Glutamatergic neuron (in vitro differentiated cells): Measurements from ENCODE around the gene MGAT4B. TPM values are rescaled to one million over a fixed set of nuclear protein-coding genes. Genes with fewer than 3 reads are reported as not detected.

Experiments used
- DNase-seq: peaks from one replicate; pipeline ENCODE4 v3.0.0; 2022
- H3K27ac Mint-ChIP-seq: one replicate; pipeline ENCODE4 v1.8.0; 2020; ENCODE audit warnings: mild to moderate bottlenecking, mixed read lengths, inconsistent platforms; ENCODE audit not compliant: unreplicated experiment
- H3K27me3 Mint-ChIP-seq: one replicate; pipeline ENCODE4 v1.8.0; 2020; ENCODE audit warnings: mild to moderate bottlenecking, moderate library complexity, mixed read lengths, inconsistent platforms; ENCODE audit not compliant: unreplicated experiment
- H3K36me3 Mint-ChIP-seq: one replicate; pipeline ENCODE4 v1.8.0; 2020; ENCODE audit warnings: mild to moderate bottlenecking, mixed read lengths, inconsistent platforms; ENCODE audit not compliant: unreplicated experiment
- H3K4me1 Mint-ChIP-seq: one replicate; pipeline ENCODE4 v1.8.0; 2020; ENCODE audit warnings: mild to moderate bottlenecking, low read depth, mixed read lengths, inconsistent platforms; ENCODE audit not compliant: unreplicated experiment
- H3K4me3 Mint-ChIP-seq: one replicate; pipeline ENCODE4 v1.8.0; 2020; ENCODE audit warnings: mild to moderate bottlenecking, mixed read lengths, inconsistent platforms; ENCODE audit not compliant: unreplicated experiment
- H3K9me3 Mint-ChIP-seq: one replicate; pipeline ENCODE4 v1.8.0; 2020; ENCODE audit warnings: mild to moderate bottlenecking, moderate library complexity, mixed read lengths, inconsistent platforms; ENCODE audit not compliant: unreplicated experiment
- total RNA-seq: library from RNA; stranded (reverse); fragmentation: NEBNext Ultra II Directional; extraction: Animal tissue kit (Norgen Biotek cat#: 25700); gene quantifications from one replicate; pipeline ENCODE4 v1.2.1, GENCODE V29; 2021; ENCODE audit not compliant: unreplicated experiment
- TF ChIP-seq, protein P1 (sequence below): fragments of 200-600 bp; sonication (generic); IDR thresholded peaks from one replicate; pipeline ENCODE4 v1.5.0; 2021; ENCODE audit not compliant: partially characterized antibody, unreplicated experiment

MGAT4B gene
- total RNA-seq, 1 donor from 2014 or later, result 140 TPM

- H3K27me3 Mint-ChIP-seq, result peaks cover 7% of the 10 kb centered on the region
- H3K4me1 Mint-ChIP-seq, result peaks cover 6% of the 10 kb centered on the region
- H3K36me3 Mint-ChIP-seq, result peaks cover 4% of the 10 kb centered on the region
- no peak overlapping the region for H3K4me3 Mint-ChIP-seq
- TF ChIP-seq, protein P1, sequence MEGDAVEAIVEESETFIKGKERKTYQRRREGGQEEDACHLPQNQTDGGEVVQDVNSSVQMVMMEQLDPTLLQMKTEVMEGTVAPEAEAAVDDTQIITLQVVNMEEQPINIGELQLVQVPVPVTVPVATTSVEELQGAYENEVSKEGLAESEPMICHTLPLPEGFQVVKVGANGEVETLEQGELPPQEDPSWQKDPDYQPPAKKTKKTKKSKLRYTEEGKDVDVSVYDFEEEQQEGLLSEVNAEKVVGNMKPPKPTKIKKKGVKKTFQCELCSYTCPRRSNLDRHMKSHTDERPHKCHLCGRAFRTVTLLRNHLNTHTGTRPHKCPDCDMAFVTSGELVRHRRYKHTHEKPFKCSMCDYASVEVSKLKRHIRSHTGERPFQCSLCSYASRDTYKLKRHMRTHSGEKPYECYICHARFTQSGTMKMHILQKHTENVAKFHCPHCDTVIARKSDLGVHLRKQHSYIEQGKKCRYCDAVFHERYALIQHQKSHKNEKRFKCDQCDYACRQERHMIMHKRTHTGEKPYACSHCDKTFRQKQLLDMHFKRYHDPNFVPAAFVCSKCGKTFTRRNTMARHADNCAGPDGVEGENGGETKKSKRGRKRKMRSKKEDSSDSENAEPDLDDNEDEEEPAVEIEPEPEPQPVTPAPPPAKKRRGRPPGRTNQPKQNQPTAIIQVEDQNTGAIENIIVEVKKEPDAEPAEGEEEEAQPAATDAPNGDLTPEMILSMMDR, result no peak
- peaks cover 6% of the 10 kb centered on the region for H3K9me3 Mint-ChIP-seq
- no peak overlapping the region for H3K27ac Mint-ChIP-seq
- no peak for DNase-seq
Measured at GRCh38 chr5:179816401-179816795, 9.7 kb upstream of the MGAT4B start.

DNA sequence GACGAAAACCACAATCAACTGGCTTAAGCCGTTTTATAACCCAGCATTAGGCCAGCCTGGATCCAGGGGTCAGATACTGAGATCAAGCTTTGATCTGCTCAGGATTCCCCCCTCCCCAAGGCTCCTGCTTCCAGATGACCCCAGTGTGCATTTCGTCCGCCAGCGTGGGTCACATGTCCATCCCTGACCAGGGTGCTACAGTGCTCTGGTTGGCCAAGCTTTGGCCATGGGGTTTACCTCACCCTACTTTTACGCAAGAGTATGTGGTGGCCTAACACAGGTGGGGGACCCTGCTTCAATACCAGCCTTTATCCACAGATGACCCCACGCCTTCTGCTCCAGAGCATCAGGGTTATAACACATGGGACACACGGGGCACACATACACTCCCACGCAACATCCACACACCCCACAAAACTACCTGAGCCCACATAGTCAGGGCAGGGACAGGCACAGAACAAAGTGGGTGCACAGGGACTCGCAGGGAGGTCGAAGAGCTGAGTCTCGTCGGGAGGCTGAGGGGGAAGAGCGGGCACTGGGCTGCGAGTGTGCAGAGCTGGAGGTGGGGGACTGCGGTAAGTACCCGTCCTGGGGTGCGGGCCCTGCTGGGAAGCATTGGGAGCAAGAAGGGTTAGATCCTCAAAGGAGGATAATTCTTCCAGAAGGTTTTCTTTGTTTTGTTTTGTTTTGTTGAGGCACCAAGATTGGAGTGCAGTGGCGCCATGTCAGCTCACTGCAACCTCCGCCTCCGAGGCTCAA is 9.0 kb upstream of the MGAT4B start:
- peaks cover 6% of the 10 kb centered on the region for H3K4me1 Mint-ChIP-seq
- peaks cover 6% of the 10 kb centered on the region for H3K9me3 Mint-ChIP-seq
- DNase-seq, result no peak
- peaks cover 4% of the 10 kb centered on the region for H3K36me3 Mint-ChIP-seq
- peaks cover 7% of the 10 kb centered on the region for H3K27me3 Mint-ChIP-seq
- H3K27ac Mint-ChIP-seq, result no peak overlapping the region
- H3K4me3 Mint-ChIP-seq, result peak overlapping the region; percentile 75
- TF ChIP-seq, protein P1, result no peak

- TF ChIP-seq, protein P1, result no peak
- H3K27ac Mint-ChIP-seq, result no peak overlapping the region
- H3K27me3 Mint-ChIP-seq, result peaks cover 7% of the 10 kb centered on the region
- H3K36me3 Mint-ChIP-seq, result peaks cover 4% of the 10 kb centered on the region
- peaks cover 3% of the 10 kb centered on the region for H3K4me1 Mint-ChIP-seq
- no peak for DNase-seq
- H3K4me3 Mint-ChIP-seq, result no peak overlapping the region
- H3K9me3 Mint-ChIP-seq, result peaks cover 4% of the 10 kb centered on the region
Measured at GRCh38 chr5:179814090-179814489, 7.4 kb upstream of the MGAT4B start.

GRCh38 chr5:179812997-179813607 is 6.4 kb upstream of the MGAT4B start:
- no peak overlapping the region for H3K4me3 Mint-ChIP-seq
- peaks cover 1% of the 10 kb centered on the region for H3K4me1 Mint-ChIP-seq
- no peak overlapping the region for H3K27ac Mint-ChIP-seq
- H3K36me3 Mint-ChIP-seq, result peaks cover 4% of the 10 kb centered on the region
- DNase-seq, result no peak
- H3K9me3 Mint-ChIP-seq, result peaks cover 2% of the 10 kb centered on the region
- TF ChIP-seq, protein P1, result no peak
- peaks cover 5% of the 10 kb centered on the region for H3K27me3 Mint-ChIP-seq
